Measurements from ENCODE around the gene PLD2.
"Not testable (repeated sequence)": the region's sequence is repeated elsewhere in the genome, so short reads cannot be mapped to it uniquely, and the experiment has no call there.

PLD2 gene

DNA sequence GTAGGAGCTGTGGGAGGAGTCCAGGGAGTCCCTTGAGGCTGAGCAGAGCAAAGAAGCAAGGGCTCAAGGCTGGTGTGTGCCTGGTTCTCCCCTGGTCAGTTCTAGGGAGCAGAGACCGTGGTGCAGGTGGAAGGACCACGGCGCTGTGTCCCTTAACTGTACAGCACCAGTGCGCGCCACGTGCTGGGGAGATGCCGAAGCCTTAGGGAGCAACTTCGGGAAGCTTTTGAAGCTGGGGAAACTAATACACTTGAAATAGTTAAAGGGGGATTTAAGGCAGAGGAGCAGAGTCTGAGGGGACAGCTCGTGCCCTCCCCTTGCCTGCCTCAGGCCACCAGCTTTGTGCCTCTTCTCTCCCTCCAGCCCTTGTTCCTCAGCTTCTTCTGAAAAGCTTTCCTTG, 53.7 kb downstream of the PLD2 start:
- no peaks in the 10 kb centered on the region for H3K36me3 ChIP-seq (replicated peaks)
- in situ Hi-C loops (cut with HindIII; ENCODE audit: low pct_ligation_motif_present, low sequenced_read_pairs): no loop called here
- H3K27me3 ChIP-seq (replicated peaks): no peaks in the 10 kb centered on the region
- TF ChIP-seq, protein P1, sequence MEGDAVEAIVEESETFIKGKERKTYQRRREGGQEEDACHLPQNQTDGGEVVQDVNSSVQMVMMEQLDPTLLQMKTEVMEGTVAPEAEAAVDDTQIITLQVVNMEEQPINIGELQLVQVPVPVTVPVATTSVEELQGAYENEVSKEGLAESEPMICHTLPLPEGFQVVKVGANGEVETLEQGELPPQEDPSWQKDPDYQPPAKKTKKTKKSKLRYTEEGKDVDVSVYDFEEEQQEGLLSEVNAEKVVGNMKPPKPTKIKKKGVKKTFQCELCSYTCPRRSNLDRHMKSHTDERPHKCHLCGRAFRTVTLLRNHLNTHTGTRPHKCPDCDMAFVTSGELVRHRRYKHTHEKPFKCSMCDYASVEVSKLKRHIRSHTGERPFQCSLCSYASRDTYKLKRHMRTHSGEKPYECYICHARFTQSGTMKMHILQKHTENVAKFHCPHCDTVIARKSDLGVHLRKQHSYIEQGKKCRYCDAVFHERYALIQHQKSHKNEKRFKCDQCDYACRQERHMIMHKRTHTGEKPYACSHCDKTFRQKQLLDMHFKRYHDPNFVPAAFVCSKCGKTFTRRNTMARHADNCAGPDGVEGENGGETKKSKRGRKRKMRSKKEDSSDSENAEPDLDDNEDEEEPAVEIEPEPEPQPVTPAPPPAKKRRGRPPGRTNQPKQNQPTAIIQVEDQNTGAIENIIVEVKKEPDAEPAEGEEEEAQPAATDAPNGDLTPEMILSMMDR (IDR thresholded peaks at IDR 0.05; ENCODE audit: low read depth, low read length, missing control alignments): no peak
- H3K4me3 ChIP-seq (ENCODE audit: low read depth, low read length): no peak overlapping the region
- no peak for DNase-seq
- H3K27ac ChIP-seq: no peak overlapping the region

DNA sequence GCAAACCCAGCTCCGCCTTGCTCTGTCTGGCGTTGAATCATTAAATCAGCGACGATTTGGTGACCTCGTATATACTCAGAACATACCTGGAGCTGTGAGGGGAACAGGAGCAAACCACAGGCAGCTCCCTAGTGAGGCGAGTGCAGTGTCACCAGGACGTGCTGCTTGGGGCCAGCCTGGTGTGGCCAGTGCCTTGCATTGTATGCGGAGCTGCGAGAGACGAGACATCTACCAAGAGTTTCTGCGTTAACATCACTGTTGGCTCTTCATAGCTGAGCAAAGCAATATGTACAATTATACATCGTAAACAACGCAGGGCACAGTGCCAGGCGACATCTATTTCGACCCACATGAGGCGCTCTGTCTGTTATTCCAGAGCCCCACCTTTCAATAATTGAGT, 54.1 kb downstream of the PLD2 start:
- H3K36me3 ChIP-seq (replicated peaks): no peaks in the 10 kb centered on the region
- TF ChIP-seq, protein P1 (IDR thresholded peaks at IDR 0.05; ENCODE audit: low read depth, low read length, missing control alignments): no peak
- no peak for DNase-seq
- H3K27me3 ChIP-seq (replicated peaks): no peaks in the 10 kb centered on the region
- H3K4me3 ChIP-seq (ENCODE audit: low read depth, low read length): no peak overlapping the region
- in situ Hi-C loops (cut with HindIII; ENCODE audit: low pct_ligation_motif_present, low sequenced_read_pairs): no loop called here
- H3K27ac ChIP-seq: no peak overlapping the region

DNA sequence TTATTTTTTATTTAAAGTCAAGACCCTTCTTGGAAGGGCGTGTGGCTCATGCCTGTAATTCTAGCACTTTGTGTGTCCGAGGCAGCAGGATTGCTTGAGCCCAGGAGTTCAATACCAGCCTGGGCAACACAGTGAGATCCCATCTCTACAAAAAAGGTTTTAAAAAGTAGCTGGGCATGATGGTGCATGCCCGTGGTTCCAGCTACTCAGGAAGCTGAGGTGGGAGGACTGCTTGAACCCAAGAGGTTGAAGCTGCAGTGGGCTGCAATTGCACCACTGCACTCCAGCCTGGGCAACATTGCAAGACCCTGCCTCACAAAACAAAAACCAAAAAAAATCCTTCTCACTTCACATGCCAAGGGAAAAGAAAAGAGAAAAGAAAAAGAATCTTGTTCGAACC, 55.8 kb downstream of the PLD2 start:
- H3K27me3 ChIP-seq (replicated peaks): no peaks in the 10 kb centered on the region
- no peak overlapping the region for H3K27ac ChIP-seq
- no peak overlapping the region for H3K4me3 ChIP-seq (ENCODE audit: low read depth, low read length)
- in situ Hi-C loops (cut with HindIII; ENCODE audit: low pct_ligation_motif_present, low sequenced_read_pairs): no loop called here
- no peak for DNase-seq
- H3K36me3 ChIP-seq (replicated peaks): no peaks in the 10 kb centered on the region
- TF ChIP-seq, protein P1 (IDR thresholded peaks at IDR 0.05; ENCODE audit: low read depth, low read length, missing control alignments): no peak

DNA sequence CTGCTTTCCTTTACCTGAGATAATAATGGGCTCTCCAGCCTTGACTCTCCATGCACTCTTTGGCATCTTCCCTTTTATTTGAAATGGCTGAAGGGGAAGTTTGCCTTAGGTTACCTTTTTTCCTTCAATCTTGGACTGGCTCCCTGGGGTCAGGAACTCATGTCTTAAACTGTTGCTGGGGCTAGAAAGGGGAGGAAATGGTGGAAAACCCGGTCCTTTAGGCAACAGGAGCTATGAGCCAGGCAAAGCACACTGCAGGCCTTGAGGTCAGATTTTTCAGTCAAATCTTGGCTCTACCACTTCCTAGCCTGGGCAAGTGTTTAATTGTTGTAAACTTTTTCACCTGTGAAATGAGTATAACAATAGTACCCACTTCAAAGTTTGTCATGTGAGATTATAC, 56.4 kb downstream of the PLD2 start:
- Histone ChIP-seq H3K4me3 (ENCODE audit: low read depth, low read length) (no peak overlapping the region), H3K36me3 (replicated peaks) (no peaks in the 10 kb centered on the region), H3K27me3 (replicated peaks) (no peaks in the 10 kb centered on the region), H3K27ac (no peak overlapping the region)
- in situ Hi-C loops (cut with HindIII; ENCODE audit: low pct_ligation_motif_present, low sequenced_read_pairs): no loop called here
- TF ChIP-seq, protein P1 (IDR thresholded peaks at IDR 0.05; ENCODE audit: low read depth, low read length, missing control alignments): no peak
- DNase-seq: no peak

DNA sequence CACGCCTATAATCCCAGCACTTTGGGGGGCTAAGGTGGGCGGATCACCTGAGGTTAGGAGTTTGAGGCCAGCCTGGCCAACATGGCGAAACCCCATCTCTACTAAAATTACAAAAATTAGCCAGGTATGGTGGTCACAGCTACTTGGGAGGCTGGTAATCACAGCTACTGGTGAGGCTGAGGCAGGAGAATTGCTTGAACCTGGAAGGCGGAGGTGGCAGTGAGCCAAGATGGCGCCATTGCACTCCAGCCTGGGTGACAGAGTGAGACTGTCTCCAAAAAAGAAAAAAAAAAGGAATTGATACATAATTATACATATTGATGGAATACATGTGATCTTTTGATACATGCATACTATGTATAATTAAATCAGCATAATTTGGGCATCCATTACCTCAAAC, 60.6 kb downstream of the PLD2 start:
- H3K27ac ChIP-seq; H3K4me3 ChIP-seq (ENCODE audit: low read depth, low read length); DNase-seq; H3K27me3 ChIP-seq (replicated peaks); H3K36me3 ChIP-seq (replicated peaks); in situ Hi-C loops (cut with HindIII; ENCODE audit: low pct_ligation_motif_present, low sequenced_read_pairs): not testable (repeated sequence)

DNA sequence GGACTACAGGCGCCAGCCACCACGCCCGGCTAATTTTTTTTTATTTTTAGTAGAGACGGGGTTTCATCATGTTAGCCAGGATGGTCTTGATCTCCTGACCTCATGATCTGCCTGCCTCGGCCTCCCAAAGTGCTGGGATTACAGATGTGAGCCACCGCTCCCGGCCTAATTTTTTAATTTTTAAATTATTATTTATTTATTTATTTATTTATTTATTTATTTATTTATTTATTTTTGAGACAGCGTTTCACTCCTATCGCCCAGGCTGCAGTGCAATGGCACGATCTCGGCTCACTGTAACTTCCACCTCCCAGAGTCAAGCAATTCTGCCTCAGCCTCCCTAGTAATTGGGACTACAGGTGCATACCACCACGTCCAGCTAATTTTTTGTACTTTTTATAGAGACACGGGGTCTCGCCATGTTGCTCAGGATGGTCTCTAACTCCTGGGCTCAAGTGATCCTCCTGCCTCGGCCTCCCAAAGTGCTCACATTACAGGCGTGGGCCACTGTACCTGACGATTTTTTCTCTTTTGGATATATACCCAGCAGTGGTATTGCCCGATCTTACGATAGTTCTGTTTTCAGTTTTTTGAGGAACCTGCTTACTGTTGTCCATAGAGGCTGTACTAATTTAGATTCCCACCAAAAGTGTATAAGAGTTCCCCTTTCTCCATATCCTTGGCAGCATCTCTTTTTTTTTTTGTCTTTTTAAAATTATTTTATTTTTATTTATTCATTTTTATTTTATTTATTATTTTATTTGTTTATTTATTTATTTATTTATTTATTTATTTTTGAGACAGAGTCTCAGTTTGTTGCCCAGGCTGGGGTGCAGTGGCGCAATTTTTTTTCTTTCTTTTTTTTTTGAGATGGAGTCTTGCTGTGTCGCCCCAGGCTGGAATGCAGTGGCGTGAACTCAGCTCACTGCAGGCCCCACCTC, 62.4 kb downstream of the PLD2 start:
- DNase-seq; H3K27me3 ChIP-seq (replicated peaks); H3K36me3 ChIP-seq (replicated peaks); in situ Hi-C loops (cut with HindIII; ENCODE audit: low pct_ligation_motif_present, low sequenced_read_pairs); H3K4me3 ChIP-seq (ENCODE audit: low read depth, low read length); H3K27ac ChIP-seq: not testable (repeated sequence)

DNA sequence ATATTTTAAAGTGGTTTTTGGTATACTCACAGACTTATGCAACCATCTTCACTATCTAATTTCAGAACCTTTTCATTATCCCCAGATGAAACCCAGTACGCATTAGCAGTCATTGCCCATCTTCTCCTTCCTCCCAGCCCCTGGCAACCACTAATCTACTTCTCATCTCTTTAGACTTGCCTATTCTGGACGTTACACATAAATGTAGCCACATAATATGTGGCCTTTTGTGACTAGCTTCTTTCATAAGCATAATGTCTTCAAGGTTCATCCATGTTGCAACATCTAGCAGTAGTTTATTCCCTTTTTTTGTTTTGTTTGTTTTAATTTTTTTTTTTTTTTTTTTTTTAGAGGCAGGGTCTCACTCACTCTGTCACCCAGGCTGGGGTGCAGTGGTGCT, 63.9 kb downstream of the PLD2 start:
- no peaks in the 10 kb centered on the region for H3K36me3 ChIP-seq (replicated peaks)
- no peak overlapping the region for H3K4me3 ChIP-seq (ENCODE audit: low read depth, low read length)
- H3K27me3 ChIP-seq (replicated peaks): no peaks in the 10 kb centered on the region
- no peak overlapping the region for H3K27ac ChIP-seq
- DNase-seq: no peak
- TF ChIP-seq, protein P1 (IDR thresholded peaks at IDR 0.05; ENCODE audit: low read depth, low read length, missing control alignments): no peak
- in situ Hi-C loops (cut with HindIII; ENCODE audit: low pct_ligation_motif_present, low sequenced_read_pairs): no loop called here
